H1 (cell line): ENCODE results near the gene FAM149A. TPM values are rescaled to one million over a fixed set of nuclear protein-coding genes. Genes with fewer than 3 reads are reported as not detected.

Experiments used
- CTCF ChIA-PET: fragments of 300-600 bp; sonication (Branson Sonifier 250); formaldehyde crosslinking; loops from one replicate; lab custom pipeline; 2021; ENCODE audit not compliant: partially characterized antibody; lab: Charles Lee
- POLR2A ChIA-PET: fragments of 300-600 bp; sonication (Branson Sonifier 250); formaldehyde crosslinking; loops from one replicate; lab custom pipeline; 2021; ENCODE audit warnings: inconsistent platforms; ENCODE audit not compliant: partially characterized antibody; lab: Charles Lee
- DNase-seq, 2 experiments: peaks; one replicate each; pipeline versions ENCODE4 v3.0.0 to v3.0.0-alpha.2; 2010 to 2022; ENCODE audit warnings: low spot score in 2 of 2, low read depth in 1 of 2, mixed read lengths in 1 of 2
- FAIRE-seq: peaks from 2 replicates; lab custom pipeline; 2011; peaks lifted over from hg19 to GRCh38; lab: Jason Lieb, UNC
- H2AFZ ChIP-seq: 2 replicates; pipeline ENCODE4 v1.8.1; 2012; ENCODE audit warnings: low read length, inconsistent platforms
- H2AK5ac ChIP-seq: 2 replicates; pipeline ENCODE4 v1.6.1; 2013; ENCODE audit warnings: low read depth, low read length
- H2BK120ac ChIP-seq: replicated peaks from 2 replicates; pipeline ENCODE3; 2013; ENCODE audit warnings: low read depth, low read length, inconsistent platforms
- H2BK12ac ChIP-seq: 2 replicates; pipeline ENCODE4 v1.6.1; 2013; ENCODE audit warnings: low read depth, low read length
- H2BK15ac ChIP-seq: 2 replicates; pipeline ENCODE4 v1.6.1; 2013; ENCODE audit warnings: low read length
- H2BK20ac ChIP-seq: 2 replicates; pipeline ENCODE4 v1.6.1; 2013; ENCODE audit warnings: low read length
- H2BK5ac ChIP-seq: 2 replicates; pipeline ENCODE4 v1.6.1; 2013; ENCODE audit warnings: low read depth, low read length
- H3K14ac ChIP-seq: 2 replicates; pipeline ENCODE4 v1.6.1; 2013; ENCODE audit warnings: inconsistent platforms; ENCODE audit not compliant: insufficient read length
- H3K18ac ChIP-seq: 2 replicates; pipeline ENCODE4 v1.6.1; 2013; ENCODE audit warnings: low read length; ENCODE audit errors: extremely low read depth
- H3K23ac ChIP-seq: 2 replicates; pipeline ENCODE4 v1.6.1; 2013; ENCODE audit warnings: inconsistent platforms; ENCODE audit not compliant: insufficient read length
- H3K23me2 ChIP-seq: 2 replicates; pipeline ENCODE4 v1.6.1; 2013; ENCODE audit warnings: low read depth, low read length
- H3K27ac ChIP-seq: 2 replicates; pipeline ENCODE4 v1.6.1; 2011; ENCODE audit warnings: low read depth, low read length, inconsistent platforms
- H3K27me3 ChIP-seq, 4 experiments: replicated peaks in 1 of 4; 1 replicate in 1 of 4; 2 replicates in 3 of 4; pipeline versions ENCODE4 v1.6.1 to v1.8.1; 2011 to 2013; ENCODE audit warnings: low read length in 3 of 4, mild to moderate bottlenecking in 3 of 4, inconsistent platforms in 2 of 4, mixed read lengths in 2 of 4, moderate library complexity in 1 of 4; ENCODE audit not compliant: control insufficient read depth in 3 of 4, insufficient read depth in 3 of 4; ENCODE audit errors: extremely low read depth in 1 of 4
- H3K36me3 ChIP-seq, 4 experiments: 2 replicates each; pipeline versions ENCODE4 v1.6.1 to v1.8.1; 2011 to 2013; ENCODE audit warnings: mild to moderate bottlenecking in 4 of 4, low read length in 3 of 4, moderate library complexity in 2 of 4, control low read depth in 1 of 4, inconsistent platforms in 1 of 4; ENCODE audit not compliant: insufficient read depth in 4 of 4, control insufficient read depth in 2 of 4
- H3K4ac ChIP-seq: replicated peaks from 2 replicates; pipeline ENCODE3; 2013; ENCODE audit warnings: low read length, low read depth, mixed read lengths, inconsistent platforms; ENCODE audit not compliant: insufficient read length
- H3K4me1 ChIP-seq, 4 experiments: replicated peaks in 1 of 4; 1 replicate in 1 of 4; 2 replicates in 3 of 4; pipeline versions ENCODE4 v1.6.1 to v1.8.1; 2011 to 2013; ENCODE audit warnings: low read length in 3 of 4, inconsistent platforms in 2 of 4, mixed read lengths in 1 of 4; ENCODE audit not compliant: insufficient read depth in 4 of 4, control insufficient read depth in 3 of 4
- H3K4me2 ChIP-seq, 2 experiments: 2 replicates each; pipeline versions ENCODE4 v1.6.1 to v1.8.1; 2011 to 2013; ENCODE audit warnings: low read depth in 2 of 2, low read length in 2 of 2, control low read depth in 1 of 2, inconsistent platforms in 1 of 2, mild to moderate bottlenecking in 1 of 2; ENCODE audit not compliant: insufficient read depth in 1 of 2
- H3K4me3 ChIP-seq, 4 experiments: fragments of 200-600, 300-600 bp in 1 of 4; sonication (generic), shearing (Covaris generic), sonication (Bioruptor Twin) in 1 of 4; 2 replicates each; pipeline versions ENCODE4 v1.5.1 to v1.8.1; 2011 to 2016; ENCODE audit warnings: low read length in 4 of 4, low read depth in 3 of 4, control low read depth in 2 of 4, inconsistent platforms in 2 of 4, mild to moderate bottlenecking in 2 of 4, mixed read lengths in 1 of 4, moderate library complexity in 1 of 4; ENCODE audit not compliant: insufficient read depth in 2 of 4; ENCODE audit errors: extremely low read depth in 1 of 4
- H3K56ac ChIP-seq: replicated peaks from 2 replicates; pipeline ENCODE3; 2013; ENCODE audit warnings: low read depth, mild to moderate bottlenecking, mixed read lengths, low read length, inconsistent platforms; ENCODE audit not compliant: insufficient read length
- H3K79me1 ChIP-seq: 2 replicates; pipeline ENCODE4 v1.6.1; 2013; ENCODE audit warnings: low read depth, low read length, control low read depth
- H3K79me2 ChIP-seq, 2 experiments: 2 replicates each; pipeline versions ENCODE4 v1.6.1 to v1.8.1; 2012 to 2013; ENCODE audit warnings: low read length in 2 of 2, mild to moderate bottlenecking in 2 of 2, inconsistent platforms in 1 of 2; ENCODE audit not compliant: insufficient read depth in 2 of 2, control insufficient read depth in 1 of 2
- H3K9ac ChIP-seq, 4 experiments: replicated peaks in 1 of 4; 1 replicate in 1 of 4; 2 replicates in 3 of 4; pipeline versions ENCODE4 v1.6.1 to v1.8.1; 2011 to 2013; ENCODE audit warnings: low read depth in 3 of 4, low read length in 3 of 4, control low read depth in 2 of 4, mild to moderate bottlenecking in 2 of 4, moderate library complexity in 2 of 4, inconsistent platforms in 1 of 4; ENCODE audit errors: extremely low read depth in 1 of 4
- H3K9me3 ChIP-seq, 2 experiments: 2 replicates each; pipeline versions ENCODE4 v1.6.1 to v1.8.1; 2012 to 2013; ENCODE audit warnings: mild to moderate bottlenecking in 2 of 2, moderate library complexity in 2 of 2, control low read depth in 1 of 2, inconsistent platforms in 1 of 2, low read depth in 1 of 2, low read length in 1 of 2, mixed read lengths in 1 of 2; ENCODE audit not compliant: insufficient read depth in 2 of 2
- H4K20me1 ChIP-seq, 2 experiments: replicated peaks in 1 of 2; 2 replicates each; pipeline versions ENCODE3 to v1.8.1; 2011 to 2013; ENCODE audit warnings: inconsistent platforms in 2 of 2, low read length in 2 of 2, mild to moderate bottlenecking in 1 of 2; ENCODE audit not compliant: insufficient read depth in 2 of 2, control insufficient read depth in 1 of 2
- H4K5ac ChIP-seq: 2 replicates; pipeline ENCODE4 v1.6.1; 2013; ENCODE audit warnings: low read length, low read depth, mixed read lengths, inconsistent platforms; ENCODE audit not compliant: insufficient read length
- H4K8ac ChIP-seq: 2 replicates; pipeline ENCODE4 v1.8.0; 2013; ENCODE audit warnings: mild to moderate bottlenecking, moderate library complexity, low read length, inconsistent platforms; ENCODE audit not compliant: insufficient read depth; ENCODE audit errors: extremely low read depth
- H4K91ac ChIP-seq: replicated peaks from 2 replicates; pipeline ENCODE3; 2013; ENCODE audit warnings: low read length, mixed read lengths, inconsistent platforms; ENCODE audit not compliant: insufficient read length
- CREB1 ChIP-seq: IDR thresholded peaks from 2 replicates; pipeline ENCODE4 v1.6.1; 2012; ENCODE audit warnings: inconsistent platforms
- POLR2A ChIP-seq, 2 experiments: IDR thresholded peaks; 1 replicate in 1 of 2; 2 replicates in 1 of 2; pipeline ENCODE4 v1.6.1; 2011; ENCODE audit warnings: low read depth in 2 of 2, low read length in 2 of 2, mild to moderate bottlenecking in 2 of 2; ENCODE audit errors: control extremely low read depth in 1 of 2
- TCF12 ChIP-seq: IDR thresholded peaks from 2 replicates; pipeline ENCODE4 v1.6.1; 2011; ENCODE audit warnings: low read depth, mild to moderate bottlenecking, low read length
- WGBS, 2 experiments: shearing (Covaris generic) in 1 of 2; methylation state at CpG; one replicate each; pipeline versions ENCODE4 v1.1.6 to v1.1.7; 2013 to 2015; ENCODE audit warnings: low lambda C conversion rate in 2 of 2, mixed read lengths in 2 of 2, inconsistent platforms in 1 of 2, low coverage in 1 of 2, missing lambda C conversion rate in 1 of 2; ENCODE audit not compliant: insufficient replicate concordance in 2 of 2, insufficient coverage in 1 of 2, insufficient read length in 1 of 2; ENCODE audit errors: extremely low coverage in 1 of 2, missing lambda C conversion rate in 1 of 2; 5-methylcytosine and 5-hydroxymethylcytosine counted together
- polyA plus RNA-seq, 7 experiments: library from polyadenylated mRNA; depleted of rRNA in 3 of 7; stranded (reverse) in 5 of 7; unstranded in 2 of 7; fragments of >200 nt in 5 of 7; fragments of 200-250 nt in 2 of 7; gene quantifications; 1 replicate in 5 of 7; 2 replicates in 1 of 7; 4 replicates in 1 of 7; pipeline versions ENCODE4 v1.2.1 to v1.2.3, GENCODE V29; 2011 to 2013; ENCODE audit warnings: missing spikeins in 2 of 7, mixed read lengths in 2 of 7
- total RNA-seq: library from RNA; stranded (reverse); fragmentation: NEBNext Ultra II Directional; extraction: Animal tissue kit (Norgen Biotek cat#: 25700); gene quantifications from 2 replicates; pipeline ENCODE4 v1.2.1, GENCODE V29; 2021

The FAM149A gene
- total and polyA plus RNA-seq, 2 of the 8 experiments (the other 6 are each of a cell fraction or from before 2014, with no cell fraction given), result 6.1 to 8.5 TPM

- POLR2A ChIA-PET, result interaction anchor here (0.9 kb wide), 1 partner anchor 9 kb away, joined by 3 read pairs; no protein-coding TSS in a partner anchor
- peaks cover 7% of the 10 kb centered on the region; the same call in 1 of the 2 replicates for H3K23me2 ChIP-seq
- H3K9me3 ChIP-seq, result no peaks in the 10 kb centered on the region
- no peak for DNase-seq
- no peak overlapping the region for H3K9ac ChIP-seq
- H4K5ac ChIP-seq, result no peak overlapping the region
- TF ChIP-seq CREB1 (no peak), TCF12 (no peak), POLR2A (IDR thresholded peaks at IDR 0.05; ENCODE audit: control extremely low read depth in 1 of 2, low read depth in 2 of 2, low read length in 2 of 2) (no peak)
- no peak overlapping the region for H3K4me2 ChIP-seq
- no peak overlapping the region for H3K4ac ChIP-seq
- no peak overlapping the region for H3K23ac ChIP-seq
- no peak overlapping the region for H2BK15ac ChIP-seq
- no peak overlapping the region for H3K27ac ChIP-seq
- H2AK5ac ChIP-seq, result no peak overlapping the region
- H4K20me1 ChIP-seq, result peaks cover 0 to 2% of the 10 kb centered on the region in 2 experiments
- H2AFZ ChIP-seq, result no peak overlapping the region
- no peak overlapping the region for H3K4me3 ChIP-seq
- peaks cover 5 to 18% (median 13%) of the 10 kb centered on the region in 4 experiments; a peak in 6 of 7 replicates for H3K27me3 ChIP-seq
- CTCF ChIA-PET, result interaction anchor here (0.7 to 5.5 kb wide), 3 partner anchors 8 to 25 kb away, joined by 4 to 16 read pairs (median 5); no protein-coding TSS in a partner anchor
- H3K36me3 ChIP-seq, result no peaks in the 10 kb centered on the region
- H2BK12ac ChIP-seq, result no peak overlapping the region
- no peaks in the 10 kb centered on the region for H3K79me2 ChIP-seq
- no peak overlapping the region for H2BK120ac ChIP-seq
- H3K79me1 ChIP-seq, result no peaks in the 10 kb centered on the region
- H4K8ac ChIP-seq, result no peak overlapping the region
- H3K18ac ChIP-seq, result no peak overlapping the region
- H3K4me1 ChIP-seq, result peaks cover 0 to 10% (median 4%) of the 10 kb centered on the region in 4 experiments; a peak in 4 of 7 replicates
- WGBS, 2 experiments, result 83% methylated on average over 4 of the region's 4 CpGs; no CpG with 5 or more reads in 1 of the 2 experiments
- no peak for FAIRE-seq
- no peak overlapping the region for H3K56ac ChIP-seq
- H4K91ac ChIP-seq, result no peak overlapping the region
- no peak overlapping the region for H2BK20ac ChIP-seq
- H2BK5ac ChIP-seq, result no peak overlapping the region
- H3K14ac ChIP-seq, result no peak overlapping the region
Observed at GRCh38 chr4:186109245-186109644, 4.7 kb downstream of the FAM149A start.
